Measurements from ENCODE around the gene ZBTB32. TPM values are rescaled to one million over a fixed set of nuclear protein-coding genes. Genes with fewer than 3 reads are reported as not detected.

Gene ZBTB32
- total RNA-seq, 1 donor from 2014 or later, result 0.23 TPM

- no peak for TF ChIP-seq CTCF (IDR thresholded peaks at IDR 0.05)
- no peaks in the 10 kb centered on the region for H3K9me3 ChIP-seq
- H3K36me3 ChIP-seq, result peaks cover 44% of the 10 kb centered on the region
- H3K27me3 ChIP-seq, result no peaks in the 10 kb centered on the region
- H3K4me1 ChIP-seq, result peaks cover 24% of the 10 kb centered on the region
- intact Hi-C loops (cut with DNase I), result no loop called here
- no peak overlapping the region for H3K27ac ChIP-seq
- ATAC-seq (no peak), DNase-seq (no peak)
- H3K4me3 ChIP-seq, result peak overlapping the region; percentile 78
These were observed 15.2 kb downstream of the ZBTB32 start for GRCh38 chr19:35719402-35720162.

- H3K4me1 ChIP-seq, result peaks cover 24% of the 10 kb centered on the region
- DNase-seq, result no peak
- ATAC-seq, result no peak
- H3K27me3 ChIP-seq, result no peaks in the 10 kb centered on the region
- no peak for TF ChIP-seq CTCF (IDR thresholded peaks at IDR 0.05)
- no peaks in the 10 kb centered on the region for H3K9me3 ChIP-seq
- H3K4me3 ChIP-seq, result no peak overlapping the region
- H3K36me3 ChIP-seq, result peaks cover 49% of the 10 kb centered on the region
- intact Hi-C loops (cut with DNase I), result no loop called here
- H3K27ac ChIP-seq, result no peak overlapping the region
These were observed 15.8 kb downstream of the ZBTB32 start for GRCh38 chr19:35720163-35720524.

- no peak overlapping the region for H3K4me3 ChIP-seq
- H3K4me1 ChIP-seq, result peaks cover 20% of the 10 kb centered on the region
- no peaks in the 10 kb centered on the region for H3K9me3 ChIP-seq
- no peaks in the 10 kb centered on the region for H3K27me3 ChIP-seq
- no peak for TF ChIP-seq CTCF (IDR thresholded peaks at IDR 0.05)
- H3K27ac ChIP-seq, result no peak overlapping the region
- intact Hi-C loops (cut with DNase I), result no loop called here
- ATAC-seq (no peak), DNase-seq (no peak)
- H3K36me3 ChIP-seq, result peaks cover 54% of the 10 kb centered on the region
These were observed 16.3 kb downstream of the ZBTB32 start for GRCh38 chr19:35720648-35721047.

GRCh38 chr19:35721374-35721773 lies 17.0 kb downstream of the ZBTB32 start:
- intact Hi-C loops (cut with DNase I), result no loop called here
- Histone ChIP-seq H3K4me1 (peaks cover 12% of the 10 kb centered on the region), H3K27ac (no peak overlapping the region), H3K9me3 (no peaks in the 10 kb centered on the region), H3K27me3 (no peaks in the 10 kb centered on the region), H3K36me3 (peaks cover 62% of the 10 kb centered on the region), H3K4me3 (no peak overlapping the region)
- TF ChIP-seq CTCF (IDR thresholded peaks at IDR 0.05), result no peak
- DNase-seq (no peak), ATAC-seq (no peak)

- Histone ChIP-seq H3K4me3 (no peak overlapping the region), H3K9me3 (no peaks in the 10 kb centered on the region), H3K27me3 (no peaks in the 10 kb centered on the region), H3K27ac (no peak overlapping the region), H3K4me1 (peaks cover 11% of the 10 kb centered on the region), H3K36me3 (peaks cover 72% of the 10 kb centered on the region)
- DNase-seq (no peak), ATAC-seq (no peak)
- intact Hi-C loops (cut with DNase I), result no loop called here
- no peak for TF ChIP-seq CTCF (IDR thresholded peaks at IDR 0.05)
These were observed 18.1 kb downstream of the ZBTB32 start for GRCh38 chr19:35722461-35722860.
